ENCODE data around the gene LNPEP.

DNA sequence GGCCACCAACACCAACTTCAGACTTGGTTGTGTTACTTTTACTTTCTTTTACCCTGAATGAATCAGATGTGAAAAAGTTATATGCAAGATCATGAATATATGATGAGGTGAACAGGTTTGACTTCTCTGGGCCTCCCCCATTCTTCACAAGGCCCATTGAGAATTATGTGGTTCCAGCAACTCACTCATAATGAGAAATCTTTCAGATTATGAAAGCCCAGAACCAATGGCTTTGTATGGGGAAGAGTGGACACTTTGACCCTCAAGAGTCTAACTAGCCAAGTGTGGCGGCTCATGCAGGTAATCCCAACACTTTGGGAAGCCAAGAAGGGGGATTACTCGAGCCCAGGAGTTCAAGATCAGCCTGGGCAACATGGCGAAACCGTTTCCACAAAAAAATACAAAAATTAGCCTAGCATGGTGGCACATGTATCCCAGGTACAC lies 16.1 kb upstream of the LNPEP start:
- no peak for TF ChIP-seq YY1 (IDR thresholded peaks at IDR 0.05; ENCODE audit: insufficient read depth, insufficient read length)
- TF ChIP-seq SUZ12 (IDR thresholded peaks at IDR 0.05; ENCODE audit: extremely low read depth, insufficient read depth, insufficient read length) = no peak

All from NT2/D1 (cell line).